ENCODE results near the gene DIP2B. TPM values are rescaled to one million over a fixed set of nuclear protein-coding genes. Genes with fewer than 3 reads are reported as not detected.

Gene DIP2B
- total and polyA plus RNA-seq, 2 of the 13 experiments (the other 11 are each of a cell fraction or from before 2014, with no cell fraction given): 32.1 to 35.8 TPM

GRCh38 chr12:50573271-50573670 is 68.5 kb downstream of the DIP2B start:
- Histone ChIP-seq H3K27ac (ENCODE audit: extremely low read length, insufficient read depth, low read length) (no peak overlapping the region), H3K4me1 (ENCODE audit: insufficient read depth, low read length) (peaks cover 83% of the 10 kb centered on the region), H2AFZ (ENCODE audit: low read length) (no peak overlapping the region), H3K4me3 (replicated peaks in 1 of 3; ENCODE audit: insufficient read depth in 1 of 3, low read depth in 2 of 3, low read length in 3 of 3) (no peak overlapping the region), H4K20me1 (ENCODE audit: insufficient read depth, low read length) (peaks cover 10% of the 10 kb centered on the region; the same call in 1 of the 2 replicates), H3K9ac (ENCODE audit: insufficient read depth, low read depth, low read length) (no peak overlapping the region), H3K4me2 (ENCODE audit: low read depth, low read length) (no peak overlapping the region), H3K9me3 (ENCODE audit: low read length) (no peaks in the 10 kb centered on the region), H3K79me2 (ENCODE audit: insufficient read depth, low read length) (peaks cover 78% of the 10 kb centered on the region), H3K27me3 (ENCODE audit: control insufficient read depth in 1 of 2, insufficient read depth in 2 of 2, low read length in 2 of 2) (no peaks in the 10 kb centered on the region; a peak in 1 of 5 replicates), H3K36me3 (replicated peaks in 1 of 2; ENCODE audit: control insufficient read depth in 1 of 2, insufficient read depth in 2 of 2, low read length in 2 of 2) (no peaks in the 10 kb centered on the region; a peak in 1 of 5 replicates)
- FAIRE-seq (no peak), DNase-seq (ENCODE audit: low spot score) (no peak), ATAC-seq (peak; percentile 20; the same call in 1 of the 3 replicates)
- POLR2A ChIA-PET: no interaction called here
- intact Hi-C loops (cut with micrococcal nuclease; ENCODE audit: unreplicated experiment) (loop anchor here (2.0 to 10.0 kb wide), 2 partner anchors 62 to 68 kb away; partner anchors contain the start of gene DIP2B), in situ Hi-C loops (cut with HindIII; ENCODE audit: extremely low pct_ligation_motif_present, low pct_unique_long_range_greater_than_20kb) (no loop called here)
- CTCF ChIA-PET (ENCODE audit: low intra/inter-chr PET ratio, low total read pairs): no interaction called here
- no TSS peak for BruUV-seq (replicated peaks)
- 100% methylated on average over 2 of the region's 2 CpGs for WGBS (ENCODE audit: low lambda C conversion rate)
- TF ChIP-seq NFE2 (CRISPR knock-in tag; IDR thresholded peaks at IDR 0.05) (no peak), DRAP1 (CRISPR knock-in tag; IDR thresholded peaks at IDR 0.05) (no peak), PLRG1 (conservative IDR thresholded peaks at IDR 0.05) (no peak), TCF7L2 (IDR thresholded peaks at IDR 0.05; ENCODE audit: low read depth, low read length) (no peak), ZNF335 (CRISPR knock-in tag; IDR thresholded peaks at IDR 0.05) (no peak), ZFP62 (CRISPR knock-in tag; IDR thresholded peaks at IDR 0.05) (no peak), ZNF687 (CRISPR knock-in tag; IDR thresholded peaks at IDR 0.05) (no peak)
